ENCODE measurements around the gene PNPLA5. TPM values are rescaled to one million over a fixed set of nuclear protein-coding genes. Genes with fewer than 3 reads are reported as not detected.

PNPLA5 gene
- total and polyA plus RNA-seq, 4 donors = not detected

DNA sequence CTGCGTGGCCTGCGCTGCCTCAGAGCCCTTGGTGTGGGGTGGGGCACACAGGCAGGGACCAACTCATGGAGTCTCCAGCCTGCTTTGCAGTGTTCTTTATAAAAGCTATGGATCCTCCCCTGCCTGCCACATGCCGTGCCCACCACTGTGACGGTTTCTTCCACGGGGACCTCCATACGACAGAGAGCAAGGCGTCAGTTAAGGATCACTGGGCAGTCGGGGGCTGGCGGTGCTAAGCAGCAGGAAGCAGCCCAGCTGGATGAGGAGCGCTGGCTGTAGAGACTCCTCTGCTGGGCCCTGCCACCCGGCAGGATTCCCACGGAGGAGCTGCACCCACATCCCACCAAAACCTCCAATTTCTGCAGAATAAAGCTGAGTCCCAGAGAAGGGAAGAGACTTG, 56.6 kb downstream of the PNPLA5 start:
- 67% methylated on average over 12 of the region's 12 CpGs for WGBS
- Histone ChIP-seq H3K27me3 (ENCODE audit: control insufficient read depth in 4 of 4, insufficient read depth in 4 of 4, low read length in 3 of 4) (no peaks in the 10 kb centered on the region), H3K4me1 (ENCODE audit: control insufficient read depth in 4 of 4, insufficient read depth in 4 of 4, low read length in 3 of 4) (peaks cover 0 to 5% (median 3%) of the 10 kb centered on the region in 4 donors), H3K9ac (ENCODE audit: low read depth in 1 of 2, low read length in 2 of 2) (no peak overlapping the region), H3K27ac (ENCODE audit: low read depth in 1 of 2, low read length in 2 of 2) (no peak overlapping the region), H3K9me3 (ENCODE audit: control insufficient read depth in 4 of 4, low read length in 3 of 4) (no peaks in the 10 kb centered on the region), H3K4me3 (ENCODE audit: low read depth in 1 of 3, low read length in 3 of 3) (no peak overlapping the region), H3K36me3 (ENCODE audit: control insufficient read depth in 4 of 4, insufficient read depth in 3 of 4, low read depth in 1 of 4, low read length in 3 of 4) (no peaks in the 10 kb centered on the region)
- TF ChIP-seq GABPA (IDR thresholded peaks at IDR 0.05 in 1 of 2, conservative IDR thresholded peaks at IDR 0.05 in 1 of 2) (no peak), CTCF (IDR thresholded peaks at IDR 0.05; ENCODE audit: low read depth, low read length, missing input control) (no peak), EGR1 (IDR thresholded peaks at IDR 0.05; ENCODE audit: low read depth in 2 of 2) (no peak), RAD21 (IDR thresholded peaks at IDR 0.05) (no peak), HNF4G (IDR thresholded peaks at IDR 0.05) (no peak), RXRA (IDR thresholded peaks at IDR 0.05) (no peak), YY1 (IDR thresholded peaks at IDR 0.05) (no peak), SP1 (IDR thresholded peaks at IDR 0.05) (no peak), TAF1 (conservative IDR thresholded peaks at IDR 0.05) (no peak), FOXA2 (IDR thresholded peaks at IDR 0.05) (no peak), NR2F2 (IDR thresholded peaks at IDR 0.05) (no peak), ZBTB33 (IDR thresholded peaks at IDR 0.05) (no peak), HNF4A (conservative IDR thresholded peaks at IDR 0.05) (no peak), JUND (IDR thresholded peaks at IDR 0.05) (no peak), FOXA1 (IDR thresholded peaks at IDR 0.05) (no peak), ATF3 (IDR thresholded peaks at IDR 0.05) (no peak)
- TF ChIP-seq, protein P1, sequence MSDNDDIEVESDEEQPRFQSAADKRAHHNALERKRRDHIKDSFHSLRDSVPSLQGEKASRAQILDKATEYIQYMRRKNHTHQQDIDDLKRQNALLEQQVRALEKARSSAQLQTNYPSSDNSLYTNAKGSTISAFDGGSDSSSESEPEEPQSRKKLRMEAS (IDR thresholded peaks at IDR 0.05) = no peak
- TF ChIP-seq, protein P2, sequence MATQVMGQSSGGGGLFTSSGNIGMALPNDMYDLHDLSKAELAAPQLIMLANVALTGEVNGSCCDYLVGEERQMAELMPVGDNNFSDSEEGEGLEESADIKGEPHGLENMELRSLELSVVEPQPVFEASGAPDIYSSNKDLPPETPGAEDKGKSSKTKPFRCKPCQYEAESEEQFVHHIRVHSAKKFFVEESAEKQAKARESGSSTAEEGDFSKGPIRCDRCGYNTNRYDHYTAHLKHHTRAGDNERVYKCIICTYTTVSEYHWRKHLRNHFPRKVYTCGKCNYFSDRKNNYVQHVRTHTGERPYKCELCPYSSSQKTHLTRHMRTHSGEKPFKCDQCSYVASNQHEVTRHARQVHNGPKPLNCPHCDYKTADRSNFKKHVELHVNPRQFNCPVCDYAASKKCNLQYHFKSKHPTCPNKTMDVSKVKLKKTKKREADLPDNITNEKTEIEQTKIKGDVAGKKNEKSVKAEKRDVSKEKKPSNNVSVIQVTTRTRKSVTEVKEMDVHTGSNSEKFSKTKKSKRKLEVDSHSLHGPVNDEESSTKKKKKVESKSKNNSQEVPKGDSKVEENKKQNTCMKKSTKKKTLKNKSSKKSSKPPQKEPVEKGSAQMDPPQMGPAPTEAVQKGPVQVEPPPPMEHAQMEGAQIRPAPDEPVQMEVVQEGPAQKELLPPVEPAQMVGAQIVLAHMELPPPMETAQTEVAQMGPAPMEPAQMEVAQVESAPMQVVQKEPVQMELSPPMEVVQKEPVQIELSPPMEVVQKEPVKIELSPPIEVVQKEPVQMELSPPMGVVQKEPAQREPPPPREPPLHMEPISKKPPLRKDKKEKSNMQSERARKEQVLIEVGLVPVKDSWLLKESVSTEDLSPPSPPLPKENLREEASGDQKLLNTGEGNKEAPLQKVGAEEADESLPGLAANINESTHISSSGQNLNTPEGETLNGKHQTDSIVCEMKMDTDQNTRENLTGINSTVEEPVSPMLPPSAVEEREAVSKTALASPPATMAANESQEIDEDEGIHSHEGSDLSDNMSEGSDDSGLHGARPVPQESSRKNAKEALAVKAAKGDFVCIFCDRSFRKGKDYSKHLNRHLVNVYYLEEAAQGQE (IDR thresholded peaks at IDR 0.05) = no peak
- no peak for DNase-seq (ENCODE audit: low spot score)

Data from liver (tissue), 9 donors.